ENCODE measurements around the gene UNCX.
"Not testable (repeated sequence)": the region's sequence is repeated elsewhere in the genome, so short reads cannot be mapped to it uniquely, and the experiment has no call there.

Gene UNCX

DNA sequence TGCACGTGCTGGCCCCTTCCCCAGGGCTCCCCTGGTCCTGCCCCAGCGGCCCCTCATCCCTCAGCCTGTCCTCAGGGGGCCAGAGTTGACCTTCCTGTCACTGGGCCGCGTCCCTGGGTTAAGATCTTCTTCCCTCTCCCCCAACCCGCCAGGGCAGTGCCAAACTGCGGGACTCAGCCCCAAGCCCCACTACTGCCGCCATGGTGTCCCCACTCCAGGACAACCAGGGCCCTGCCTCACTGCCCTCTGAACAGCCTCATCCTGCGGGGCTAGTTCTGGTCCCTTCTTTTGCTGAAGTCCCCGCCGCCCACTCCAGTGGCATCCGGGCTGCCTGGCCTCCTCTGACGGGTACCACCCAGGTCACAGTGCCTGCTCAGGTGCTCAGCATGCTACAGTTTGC lies 37.5 kb downstream of the UNCX start:
- no peak for DNase-seq (ENCODE audit: low read depth, low spot score)
- Histone ChIP-seq H3K4me1 (ENCODE audit: insufficient read depth, insufficient read length) (peaks cover 11% of the 10 kb centered on the region), H3K4me3 (ENCODE audit: insufficient read length, low read depth) (no peak overlapping the region), H3K27me3 (ENCODE audit: insufficient read depth, insufficient read length) (peaks cover 12% of the 10 kb centered on the region), H3K9ac (ENCODE audit: insufficient read length, low read depth) (no peak overlapping the region), H3K9me3 (ENCODE audit: insufficient read depth, low read length) (peaks cover 5% of the 10 kb centered on the region), H3K36me3 (ENCODE audit: insufficient read depth, insufficient read length, low read length) (no peaks in the 10 kb centered on the region)
- TF ChIP-seq YY1 (IDR thresholded peaks at IDR 0.05; ENCODE audit: insufficient read depth, insufficient read length) (no peak), ZNF274 (IDR thresholded peaks at IDR 0.05; ENCODE audit: low read depth, low read length) (no peak), SUZ12 (IDR thresholded peaks at IDR 0.05; ENCODE audit: extremely low read depth, insufficient read depth, insufficient read length) (no peak)

DNA sequence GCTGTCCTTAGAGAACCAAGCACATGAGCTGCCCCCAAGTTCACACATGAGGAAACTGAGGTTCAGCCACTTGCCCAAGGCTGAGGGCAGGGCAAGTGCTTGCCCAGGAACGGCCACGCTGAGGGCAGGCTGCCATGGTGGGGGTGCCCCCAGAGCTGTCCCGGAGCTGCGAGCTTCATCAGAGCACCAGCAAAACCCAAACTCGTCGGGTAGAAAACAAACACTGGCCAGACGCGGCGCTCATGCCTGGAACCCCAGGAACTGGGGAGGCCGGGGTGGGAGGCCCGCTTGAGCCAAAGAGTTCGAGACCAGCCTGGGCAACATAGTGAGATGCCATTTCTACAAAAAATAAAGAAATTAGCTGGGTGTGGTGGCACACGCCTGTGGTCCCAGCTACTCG lies 38.4 kb downstream of the UNCX start:
- no peak overlapping the region for H3K4me3 ChIP-seq (ENCODE audit: insufficient read length, low read depth)
- TF ChIP-seq ZNF274 (IDR thresholded peaks at IDR 0.05; ENCODE audit: low read depth, low read length) (no peak), SUZ12 (IDR thresholded peaks at IDR 0.05; ENCODE audit: extremely low read depth, insufficient read depth, insufficient read length) (no peak), YY1 (IDR thresholded peaks at IDR 0.05; ENCODE audit: insufficient read depth, insufficient read length) (no peak)
- H3K4me1 ChIP-seq (ENCODE audit: insufficient read depth, insufficient read length): peaks cover 11% of the 10 kb centered on the region
- no peaks in the 10 kb centered on the region for H3K36me3 ChIP-seq (ENCODE audit: insufficient read depth, insufficient read length, low read length)
- H3K9me3 ChIP-seq (ENCODE audit: insufficient read depth, low read length): peaks cover 5% of the 10 kb centered on the region
- peaks cover 8% of the 10 kb centered on the region for H3K27me3 ChIP-seq (ENCODE audit: insufficient read depth, insufficient read length)
- H3K9ac ChIP-seq (ENCODE audit: insufficient read length, low read depth): no peak overlapping the region
- no peak for DNase-seq (ENCODE audit: low read depth, low spot score)

DNA sequence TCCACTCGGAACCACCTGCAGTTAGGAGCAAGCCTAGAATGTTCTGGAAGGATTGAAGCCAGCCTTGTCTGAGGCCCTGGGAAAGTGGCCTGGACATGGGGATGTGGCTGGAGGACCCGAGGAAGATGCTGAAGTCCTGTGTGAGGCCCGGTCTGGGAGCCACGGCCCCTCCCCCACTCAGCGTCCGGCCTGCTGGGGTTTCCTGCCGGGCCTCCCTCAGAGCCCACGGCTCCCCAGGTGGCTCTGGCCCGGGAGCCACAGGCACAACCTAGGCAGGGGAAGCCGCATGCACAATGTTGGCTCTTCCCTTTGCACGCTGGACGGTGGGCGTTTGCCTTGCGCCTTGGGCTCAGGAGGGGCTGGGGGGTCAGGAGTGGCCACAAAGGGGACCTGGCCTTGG lies 39.0 kb downstream of the UNCX start:
- H3K27me3 ChIP-seq (ENCODE audit: insufficient read depth, insufficient read length): peaks cover 3% of the 10 kb centered on the region
- H3K9ac ChIP-seq (ENCODE audit: insufficient read length, low read depth): no peak overlapping the region
- peaks cover 5% of the 10 kb centered on the region for H3K9me3 ChIP-seq (ENCODE audit: insufficient read depth, low read length)
- no peak for TF ChIP-seq YY1 (IDR thresholded peaks at IDR 0.05; ENCODE audit: insufficient read depth, insufficient read length)
- TF ChIP-seq SUZ12 (IDR thresholded peaks at IDR 0.05; ENCODE audit: extremely low read depth, insufficient read depth, insufficient read length): no peak
- no peak for TF ChIP-seq ZNF274 (IDR thresholded peaks at IDR 0.05; ENCODE audit: low read depth, low read length)
- H3K4me1 ChIP-seq (ENCODE audit: insufficient read depth, insufficient read length): peaks cover 11% of the 10 kb centered on the region
- no peak for DNase-seq (ENCODE audit: low read depth, low spot score)
- H3K4me3 ChIP-seq (ENCODE audit: insufficient read length, low read depth): no peak overlapping the region
- H3K36me3 ChIP-seq (ENCODE audit: insufficient read depth, insufficient read length, low read length): no peaks in the 10 kb centered on the region

DNA sequence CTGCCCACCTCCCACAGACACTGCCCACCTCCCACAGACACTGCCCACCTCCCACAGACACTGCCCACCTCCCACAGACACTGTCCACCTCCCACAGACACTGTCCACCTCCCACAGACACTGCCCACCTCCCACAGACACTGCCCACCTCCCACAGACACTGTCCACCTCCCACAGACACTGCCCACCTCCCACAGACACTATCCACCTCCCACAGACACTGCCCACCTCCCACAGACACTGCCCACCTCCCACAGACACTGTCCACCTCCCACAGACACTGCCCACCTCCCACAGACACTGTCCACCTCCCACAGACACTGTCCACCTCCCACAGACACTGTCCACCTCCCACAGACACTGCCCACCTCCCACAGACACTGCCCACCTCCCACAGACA lies 39.5 kb downstream of the UNCX start:
- H3K4me1 ChIP-seq (ENCODE audit: insufficient read depth, insufficient read length); H3K27me3 ChIP-seq (ENCODE audit: insufficient read depth, insufficient read length); H3K36me3 ChIP-seq (ENCODE audit: insufficient read depth, insufficient read length, low read length); H3K9ac ChIP-seq (ENCODE audit: insufficient read length, low read depth); H3K9me3 ChIP-seq (ENCODE audit: insufficient read depth, low read length); DNase-seq (ENCODE audit: low read depth, low spot score); H3K4me3 ChIP-seq (ENCODE audit: insufficient read length, low read depth): not testable (repeated sequence)

DNA sequence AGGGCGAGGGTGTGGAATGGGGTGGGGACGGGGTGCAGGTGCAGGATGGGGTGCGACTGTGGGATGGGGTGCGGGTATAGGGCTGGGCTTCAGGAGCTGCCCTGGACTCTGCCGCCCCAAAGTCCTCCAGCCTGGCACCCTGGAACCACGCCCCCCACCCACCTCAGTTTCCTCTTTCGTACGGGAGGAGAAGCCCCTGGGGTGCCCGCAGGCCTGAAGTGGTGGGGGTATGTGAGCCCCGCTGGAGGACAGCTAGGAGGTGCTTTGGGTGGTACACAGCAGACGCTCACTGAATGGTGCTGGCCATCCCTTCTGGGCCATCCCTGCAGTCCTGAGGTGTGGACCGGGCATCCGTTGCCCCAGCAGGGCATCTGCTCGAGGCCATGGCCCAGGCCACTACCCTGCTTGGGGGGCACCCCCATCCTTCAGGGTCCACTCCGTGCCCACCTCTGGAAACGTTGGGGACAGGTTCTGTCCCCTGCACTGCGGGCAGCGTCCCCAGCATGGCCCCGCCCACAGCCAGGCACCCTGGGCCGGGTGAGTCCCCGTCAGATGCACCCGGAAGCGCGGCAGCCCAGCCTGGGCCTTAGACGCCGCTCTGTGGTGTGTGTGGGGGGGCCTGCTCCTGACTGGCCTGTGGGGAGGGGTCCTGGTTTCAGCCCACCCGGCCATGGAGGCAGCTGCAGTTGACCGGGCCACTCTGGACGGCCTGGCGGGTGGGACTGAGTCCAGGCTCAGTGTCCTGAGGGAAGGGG lies 41.6 kb downstream of the UNCX start:
- peaks cover 6% of the 10 kb centered on the region for H3K27me3 ChIP-seq (ENCODE audit: insufficient read depth, insufficient read length)
- H3K36me3 ChIP-seq (ENCODE audit: insufficient read depth, insufficient read length, low read length): no peaks in the 10 kb centered on the region
- TF ChIP-seq SUZ12 (IDR thresholded peaks at IDR 0.05; ENCODE audit: extremely low read depth, insufficient read depth, insufficient read length) (no peak), YY1 (IDR thresholded peaks at IDR 0.05; ENCODE audit: insufficient read depth, insufficient read length) (no peak), ZNF274 (IDR thresholded peaks at IDR 0.05; ENCODE audit: low read depth, low read length) (no peak)
- no peak for DNase-seq (ENCODE audit: low read depth, low spot score)
- peaks cover 5% of the 10 kb centered on the region for H3K4me1 ChIP-seq (ENCODE audit: insufficient read depth, insufficient read length)
- peaks cover 9% of the 10 kb centered on the region for H3K9me3 ChIP-seq (ENCODE audit: insufficient read depth, low read length)
- no peak overlapping the region for H3K9ac ChIP-seq (ENCODE audit: insufficient read length, low read depth)
- H3K4me3 ChIP-seq (ENCODE audit: insufficient read length, low read depth): no peak overlapping the region

DNA sequence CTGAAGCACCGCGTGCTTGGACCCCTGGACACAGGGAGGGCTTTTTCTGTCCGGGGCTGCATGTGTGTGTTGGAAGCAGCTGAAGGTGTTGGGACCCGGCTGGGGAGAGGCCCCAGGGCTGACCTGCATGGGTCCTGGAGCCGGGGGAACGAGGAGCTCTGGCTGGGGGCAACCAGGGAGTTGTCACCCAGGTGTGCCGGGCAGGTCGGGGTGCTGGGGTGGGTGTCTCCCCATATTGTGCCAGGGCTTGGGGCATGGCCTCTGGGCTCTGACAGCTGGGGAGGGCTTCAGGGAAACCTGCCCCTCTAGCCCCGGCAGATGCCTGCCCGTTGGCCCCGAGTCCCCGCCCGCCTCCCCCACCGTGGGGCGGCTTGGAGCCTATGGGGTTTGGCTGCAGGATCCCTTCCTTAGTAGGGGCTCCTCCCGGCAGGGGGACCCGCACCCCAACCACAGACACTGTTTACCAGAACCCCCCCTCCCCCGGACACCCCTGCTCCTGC lies 42.3 kb downstream of the UNCX start:
- Histone ChIP-seq H3K9ac (ENCODE audit: insufficient read length, low read depth) (no peak overlapping the region), H3K4me1 (ENCODE audit: insufficient read depth, insufficient read length) (peaks cover 2% of the 10 kb centered on the region), H3K27me3 (ENCODE audit: insufficient read depth, insufficient read length) (peaks cover 6% of the 10 kb centered on the region), H3K4me3 (ENCODE audit: insufficient read length, low read depth) (no peak overlapping the region), H3K36me3 (ENCODE audit: insufficient read depth, insufficient read length, low read length) (no peaks in the 10 kb centered on the region), H3K9me3 (ENCODE audit: insufficient read depth, low read length) (peaks cover 9% of the 10 kb centered on the region)
- TF ChIP-seq ZNF274 (IDR thresholded peaks at IDR 0.05; ENCODE audit: low read depth, low read length) (no peak), YY1 (IDR thresholded peaks at IDR 0.05; ENCODE audit: insufficient read depth, insufficient read length) (no peak), SUZ12 (IDR thresholded peaks at IDR 0.05; ENCODE audit: extremely low read depth, insufficient read depth, insufficient read length) (no peak)
- DNase-seq (ENCODE audit: low read depth, low spot score): no peak

DNA sequence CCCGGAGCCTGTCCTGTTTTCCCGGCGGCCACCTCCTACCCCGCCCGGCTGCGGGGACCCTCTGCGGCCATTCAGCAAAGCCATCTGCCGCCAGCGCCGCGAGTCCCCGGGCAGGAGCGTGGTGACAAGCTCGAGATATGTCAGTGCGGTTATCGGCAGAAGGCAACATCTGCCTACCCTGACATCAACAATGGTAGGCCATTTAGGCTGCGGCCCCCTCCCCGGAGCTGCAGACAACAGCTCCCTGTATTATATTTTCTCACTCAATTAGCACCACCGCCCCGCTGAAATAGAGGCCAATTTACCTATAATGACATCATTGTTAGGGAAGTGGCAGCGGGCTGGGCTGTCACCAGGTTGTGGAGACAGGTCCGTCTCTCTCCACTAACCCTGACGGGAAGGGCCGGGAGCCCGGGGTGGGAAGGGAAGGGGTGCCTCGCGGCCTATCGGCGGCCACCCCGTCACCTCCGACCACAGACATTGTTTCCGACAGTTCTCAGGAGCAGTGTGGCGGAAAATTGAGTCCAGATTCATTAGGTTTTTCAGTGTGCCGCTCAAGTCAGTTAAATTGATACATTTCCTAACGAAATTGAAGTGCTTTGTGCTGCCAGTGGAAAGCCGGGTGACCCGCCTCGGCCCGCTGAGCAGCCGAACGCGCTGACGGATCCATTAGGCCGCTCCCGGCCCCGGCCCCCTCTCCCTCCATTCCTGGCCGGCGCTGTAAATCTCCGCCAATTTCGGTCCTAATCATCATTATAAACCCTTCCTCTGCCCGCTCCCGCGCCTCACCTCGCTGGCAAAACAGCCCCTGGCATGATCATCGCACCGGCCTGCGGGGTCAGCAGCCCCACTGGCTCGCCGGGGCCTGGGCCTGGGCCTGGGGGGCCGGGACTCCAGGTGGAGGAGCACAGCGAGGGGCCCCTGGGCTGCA lies 43.0 kb downstream of the UNCX start:
- Histone ChIP-seq H3K27me3 (ENCODE audit: insufficient read depth, insufficient read length) (peaks cover 6% of the 10 kb centered on the region), H3K4me1 (ENCODE audit: insufficient read depth, insufficient read length) (peaks cover 2% of the 10 kb centered on the region), H3K4me3 (ENCODE audit: insufficient read length, low read depth) (no peak overlapping the region), H3K9ac (ENCODE audit: insufficient read length, low read depth) (no peak overlapping the region), H3K9me3 (ENCODE audit: insufficient read depth, low read length) (peaks cover 9% of the 10 kb centered on the region), H3K36me3 (ENCODE audit: insufficient read depth, insufficient read length, low read length) (no peaks in the 10 kb centered on the region)
- TF ChIP-seq ZNF274 (IDR thresholded peaks at IDR 0.05; ENCODE audit: low read depth, low read length): no peak
- TF ChIP-seq SUZ12 (IDR thresholded peaks at IDR 0.05; ENCODE audit: extremely low read depth, insufficient read depth, insufficient read length): no peak
- no peak for TF ChIP-seq YY1 (IDR thresholded peaks at IDR 0.05; ENCODE audit: insufficient read depth, insufficient read length)
- DNase-seq (ENCODE audit: low read depth, low spot score): no peak

Data from NT2/D1 (cell line).